Panc1 (cell line): ENCODE data around the gene AKAP9. TPM values are rescaled to one million over a fixed set of nuclear protein-coding genes. Genes with fewer than 3 reads are reported as not detected.

Experiments used
- ATAC-seq: fragments of 200-7000 bp; cut with Tn5 transposase; 2 replicates; pipeline ENCODE4 v1.9.1; 2020; ENCODE audit warnings: mild to moderate bottlenecking, moderate library complexity
- BruUV-seq: library from RNA; stranded (reverse); fragments of 400-500 nt; replicated peaks from 2 replicates; lab custom pipeline; 2021; lab: Mats Ljungman, UMichigan
- CTCF ChIA-PET: fragments of 300-600 bp; sonication (Branson Sonifier 250); formaldehyde crosslinking; loops from one replicate; lab custom pipeline; 2022; ENCODE audit warnings: antibody characterized with exemption; lab: Charles Lee
- POLR2A ChIA-PET: fragments of 300-600 bp; sonication (Branson Sonifier 250); formaldehyde crosslinking; loops from one replicate; lab custom pipeline; 2022; ENCODE audit warnings: antibody characterized with exemption; lab: Charles Lee
- DNase-seq: peaks from one replicate; pipeline ENCODE4 v3.0.0-alpha.2; 2010; ENCODE audit warnings: low read depth, low spot score
- H3K27ac ChIP-seq: 2 replicates; pipeline ENCODE4 v1.5.1; 2011; ENCODE audit warnings: mild to moderate bottlenecking, low read length, inconsistent platforms
- H3K27me3 ChIP-seq: fragments of 200-500 bp; sonication (Bioruptor generic); 2 replicates; pipeline ENCODE4 v1.6.0; 2014; ENCODE audit warnings: low read length, inconsistent platforms; ENCODE audit not compliant: control insufficient read depth, insufficient read depth
- H3K36me3 ChIP-seq: fragments of 200-500 bp; sonication (Bioruptor generic); 2 replicates; pipeline ENCODE4 v1.5.1; 2014; ENCODE audit warnings: inconsistent platforms, mild to moderate bottlenecking, low read length, moderate library complexity; ENCODE audit not compliant: control insufficient read depth, insufficient read depth
- H3K4me1 ChIP-seq: 2 replicates; pipeline ENCODE4 v1.5.1; 2011; ENCODE audit warnings: inconsistent platforms, mild to moderate bottlenecking, low read length, moderate library complexity; ENCODE audit not compliant: control insufficient read depth, insufficient read depth
- H3K4me3 ChIP-seq, 2 experiments: 2 replicates each; pipeline ENCODE4 v1.5.1; 2011 to 2012; ENCODE audit warnings: low read depth in 2 of 2, low read length in 2 of 2, mild to moderate bottlenecking in 2 of 2, inconsistent platforms in 1 of 2, moderate library complexity in 1 of 2
- H3K9me3 ChIP-seq: fragments of 200-500 bp; sonication (Bioruptor generic); 2 replicates; pipeline ENCODE4 v1.5.1; 2014; ENCODE audit warnings: low read depth, mild to moderate bottlenecking, inconsistent platforms, low read length, moderate library complexity; ENCODE audit not compliant: control insufficient read depth, insufficient read depth
- POLR2AphosphoS5 ChIP-seq: IDR thresholded peaks from 2 replicates; pipeline ENCODE4 v1.6.1; 2012; ENCODE audit warnings: mild to moderate bottlenecking, low read depth, low read length, moderate library complexity
- SIN3A ChIP-seq: IDR thresholded peaks from 2 replicates; pipeline ENCODE4 v1.6.1; 2012; ENCODE audit warnings: low read depth, mild to moderate bottlenecking, low read length, moderate library complexity, borderline replicate concordance; ENCODE audit not compliant: insufficient read depth
- TCF7L2 ChIP-seq: IDR thresholded peaks from 2 replicates; pipeline ENCODE4 v1.6.1; 2011; ENCODE audit warnings: mild to moderate bottlenecking, low read depth, low read length, inconsistent platforms
- in situ Hi-C: cut with HindIII; loops from 2 replicates; pipeline ENCODE4 v1.10.0; 2016; ENCODE audit warnings: low sequenced_read_pairs, low pct_unique_long_range_greater_than_20kb
- intact Hi-C: fragments of 100-400 bp; cut with micrococcal nuclease; formaldehyde crosslinking; loops from one replicate; pipeline ENCODE4 v1.10.0; 2022; ENCODE audit not compliant: unreplicated experiment
- total RNA-seq: library from RNA; stranded (reverse); gene quantifications from one replicate; pipeline ENCODE4 v1.2.1, GENCODE V29; 2021; ENCODE audit not compliant: unreplicated experiment
- TF ChIP-seq, protein P1 (sequence below), 2 experiments: IDR thresholded peaks; 2 replicates each; pipeline ENCODE4 v1.6.1; 2011 to 2012; ENCODE audit warnings: low read depth in 2 of 2, control low read depth in 1 of 2, low read length in 1 of 2, mild to moderate bottlenecking in 1 of 2, moderate library complexity in 1 of 2; ENCODE audit not compliant: insufficient read depth in 1 of 2
- TF ChIP-seq, protein P2 (sequence below): fragments of 450-650 bp; IDR thresholded peaks from 2 replicates; pipeline ENCODE4 v1.5.1; 2017; ENCODE audit warnings: mild to moderate bottlenecking

AKAP9 gene
- total RNA-seq, 1 experiment from 2014 or later = 31.6 TPM

DNA sequence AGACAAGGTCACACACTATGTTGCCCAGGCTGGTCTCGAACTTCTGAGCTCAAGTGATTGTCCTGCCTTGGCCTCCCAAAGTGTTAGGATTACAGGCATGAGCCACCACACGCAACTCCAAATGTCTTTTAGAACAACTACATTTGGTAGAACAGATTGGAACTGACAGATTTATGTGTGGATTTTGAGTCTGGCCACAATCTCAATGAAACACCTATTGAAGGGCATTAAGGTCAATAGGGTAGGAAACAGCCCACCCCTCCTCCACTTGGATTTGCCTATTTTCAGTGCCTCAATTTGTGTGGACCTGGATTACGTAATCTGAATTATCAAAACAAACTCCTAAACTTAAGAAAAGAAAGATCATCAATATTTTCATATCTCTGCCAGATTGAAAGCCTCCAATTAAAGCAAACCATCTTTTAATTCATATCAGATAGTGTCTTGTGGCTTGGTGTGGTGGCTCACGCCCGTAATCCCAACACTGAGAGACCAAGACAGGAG is 209.1 kb downstream of the AKAP9 start:
- intact Hi-C loops = no loop called here
- no peaks in the 10 kb centered on the region for H3K36me3 ChIP-seq
- ChIA-PET CTCF (no interaction called here), POLR2A (no interaction called here)
- no peak overlapping the region for H3K4me3 ChIP-seq
- in situ Hi-C loops = no loop called here
- no peak for ATAC-seq
- H3K9me3 ChIP-seq = no peaks in the 10 kb centered on the region
- no peak overlapping the region for H3K27ac ChIP-seq
- no peak for TF ChIP-seq SIN3A
- TF ChIP-seq, protein P1, sequence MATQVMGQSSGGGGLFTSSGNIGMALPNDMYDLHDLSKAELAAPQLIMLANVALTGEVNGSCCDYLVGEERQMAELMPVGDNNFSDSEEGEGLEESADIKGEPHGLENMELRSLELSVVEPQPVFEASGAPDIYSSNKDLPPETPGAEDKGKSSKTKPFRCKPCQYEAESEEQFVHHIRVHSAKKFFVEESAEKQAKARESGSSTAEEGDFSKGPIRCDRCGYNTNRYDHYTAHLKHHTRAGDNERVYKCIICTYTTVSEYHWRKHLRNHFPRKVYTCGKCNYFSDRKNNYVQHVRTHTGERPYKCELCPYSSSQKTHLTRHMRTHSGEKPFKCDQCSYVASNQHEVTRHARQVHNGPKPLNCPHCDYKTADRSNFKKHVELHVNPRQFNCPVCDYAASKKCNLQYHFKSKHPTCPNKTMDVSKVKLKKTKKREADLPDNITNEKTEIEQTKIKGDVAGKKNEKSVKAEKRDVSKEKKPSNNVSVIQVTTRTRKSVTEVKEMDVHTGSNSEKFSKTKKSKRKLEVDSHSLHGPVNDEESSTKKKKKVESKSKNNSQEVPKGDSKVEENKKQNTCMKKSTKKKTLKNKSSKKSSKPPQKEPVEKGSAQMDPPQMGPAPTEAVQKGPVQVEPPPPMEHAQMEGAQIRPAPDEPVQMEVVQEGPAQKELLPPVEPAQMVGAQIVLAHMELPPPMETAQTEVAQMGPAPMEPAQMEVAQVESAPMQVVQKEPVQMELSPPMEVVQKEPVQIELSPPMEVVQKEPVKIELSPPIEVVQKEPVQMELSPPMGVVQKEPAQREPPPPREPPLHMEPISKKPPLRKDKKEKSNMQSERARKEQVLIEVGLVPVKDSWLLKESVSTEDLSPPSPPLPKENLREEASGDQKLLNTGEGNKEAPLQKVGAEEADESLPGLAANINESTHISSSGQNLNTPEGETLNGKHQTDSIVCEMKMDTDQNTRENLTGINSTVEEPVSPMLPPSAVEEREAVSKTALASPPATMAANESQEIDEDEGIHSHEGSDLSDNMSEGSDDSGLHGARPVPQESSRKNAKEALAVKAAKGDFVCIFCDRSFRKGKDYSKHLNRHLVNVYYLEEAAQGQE (IDR thresholded peaks at IDR 0.05; ENCODE audit: insufficient read depth in 1 of 2, low read depth in 2 of 2, low read length in 1 of 2) = no peak
- TF ChIP-seq, protein P2, sequence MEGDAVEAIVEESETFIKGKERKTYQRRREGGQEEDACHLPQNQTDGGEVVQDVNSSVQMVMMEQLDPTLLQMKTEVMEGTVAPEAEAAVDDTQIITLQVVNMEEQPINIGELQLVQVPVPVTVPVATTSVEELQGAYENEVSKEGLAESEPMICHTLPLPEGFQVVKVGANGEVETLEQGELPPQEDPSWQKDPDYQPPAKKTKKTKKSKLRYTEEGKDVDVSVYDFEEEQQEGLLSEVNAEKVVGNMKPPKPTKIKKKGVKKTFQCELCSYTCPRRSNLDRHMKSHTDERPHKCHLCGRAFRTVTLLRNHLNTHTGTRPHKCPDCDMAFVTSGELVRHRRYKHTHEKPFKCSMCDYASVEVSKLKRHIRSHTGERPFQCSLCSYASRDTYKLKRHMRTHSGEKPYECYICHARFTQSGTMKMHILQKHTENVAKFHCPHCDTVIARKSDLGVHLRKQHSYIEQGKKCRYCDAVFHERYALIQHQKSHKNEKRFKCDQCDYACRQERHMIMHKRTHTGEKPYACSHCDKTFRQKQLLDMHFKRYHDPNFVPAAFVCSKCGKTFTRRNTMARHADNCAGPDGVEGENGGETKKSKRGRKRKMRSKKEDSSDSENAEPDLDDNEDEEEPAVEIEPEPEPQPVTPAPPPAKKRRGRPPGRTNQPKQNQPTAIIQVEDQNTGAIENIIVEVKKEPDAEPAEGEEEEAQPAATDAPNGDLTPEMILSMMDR = no peak
- TF ChIP-seq POLR2AphosphoS5 = no peak
- TF ChIP-seq TCF7L2 = no peak
- no peaks in the 10 kb centered on the region; the same call in 1 of the 2 replicates for H3K27me3 ChIP-seq
- BruUV-seq = no TSS peak
- no peaks in the 10 kb centered on the region for H3K4me1 ChIP-seq
- no peak for DNase-seq

DNA sequence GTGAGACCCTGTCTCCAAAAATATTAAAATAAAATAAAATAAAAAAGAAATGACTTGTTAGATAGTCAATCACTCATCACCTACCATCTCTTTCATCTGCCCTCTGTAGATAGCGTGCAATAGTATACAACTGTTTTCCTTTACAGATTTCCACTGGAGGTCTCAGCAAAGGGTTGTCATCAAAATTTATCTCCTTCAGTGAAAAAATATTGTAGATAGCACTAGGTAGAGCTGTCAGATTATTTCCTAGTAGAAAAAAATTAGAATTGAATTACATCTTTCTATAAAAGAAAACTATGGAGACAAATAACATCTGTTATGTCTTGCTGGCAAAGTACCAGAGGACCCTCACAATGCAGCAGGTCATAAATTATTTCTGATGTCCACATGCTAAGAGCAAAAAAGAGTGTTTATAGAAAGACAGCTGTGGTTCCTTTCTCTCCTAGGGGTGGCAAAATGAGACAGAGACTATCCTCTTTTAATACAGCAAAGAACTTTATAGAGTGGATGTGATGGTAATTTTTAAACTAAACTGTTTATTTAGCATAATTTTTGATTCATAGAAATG is 209.9 kb downstream of the AKAP9 start:
- no peak for DNase-seq
- Histone ChIP-seq H3K36me3 (no peaks in the 10 kb centered on the region), H3K4me1 (no peaks in the 10 kb centered on the region), H3K27me3 (no peaks in the 10 kb centered on the region; the same call in 1 of the 2 replicates), H3K27ac (no peak overlapping the region), H3K4me3 (no peak overlapping the region), H3K9me3 (no peaks in the 10 kb centered on the region)
- no peak for TF ChIP-seq TCF7L2
- TF ChIP-seq, protein P2 = no peak
- no peak for TF ChIP-seq SIN3A
- TF ChIP-seq POLR2AphosphoS5 = no peak
- TF ChIP-seq, protein P1 (IDR thresholded peaks at IDR 0.05; ENCODE audit: insufficient read depth in 1 of 2, low read depth in 2 of 2, low read length in 1 of 2) = no peak
- in situ Hi-C loops = no loop called here
- ChIA-PET POLR2A (no interaction called here), CTCF (no interaction called here)
- intact Hi-C loops = no loop called here
- no peak for ATAC-seq
- no TSS peak for BruUV-seq
